Epidermal melanocyte (primary cell): Measurements from ENCODE around the gene LGI1.

Source experiments
- DNase-seq: peaks from one replicate; pipeline ENCODE4 v3.0.0; 2011; ENCODE audit warnings: low spot score; ENCODE audit not compliant: insufficient read length

The LGI1 gene

GRCh38 chr10:93755443-93756116 lies 2.2 kb upstream of the LGI1 start:
- DNase-seq: no peak

- no peak for DNase-seq
Measured at GRCh38 chr10:93756118-93756517, 1.6 kb upstream of the LGI1 start.

- DNase-seq: no peak
Measured at GRCh38 chr10:93757136-93757535, 600 bp upstream of the LGI1 start.

- no peak for DNase-seq
Measured at GRCh38 chr10:93758508-93758885, 761 bp downstream of the LGI1 start.

GRCh38 chr10:93758891-93759410 lies 1.2 kb downstream of the LGI1 start:
- DNase-seq: no peak

- DNase-seq: no peak
Measured at GRCh38 chr10:93760490-93760889, 2.8 kb downstream of the LGI1 start.

- DNase-seq: no peak
Measured at GRCh38 chr10:93762979-93763391, 5.2 kb downstream of the LGI1 start.

GRCh38 chr10:93766918-93767317 lies 9.2 kb downstream of the LGI1 start:
- no peak for DNase-seq

- DNase-seq: no peak
Measured at GRCh38 chr10:93767724-93768399, 10.1 kb downstream of the LGI1 start.

GRCh38 chr10:93768892-93769291 lies 11.2 kb downstream of the LGI1 start:
- DNase-seq: no peak

- DNase-seq: no peak
Measured at GRCh38 chr10:93771354-93771753, 13.6 kb downstream of the LGI1 start.

GRCh38 chr10:93773120-93773519 lies 15.4 kb downstream of the LGI1 start:
- no peak for DNase-seq

- DNase-seq: no peak
Measured at GRCh38 chr10:93773705-93774104, 16.0 kb downstream of the LGI1 start.

GRCh38 chr10:93775356-93775755 lies 17.6 kb downstream of the LGI1 start:
- no peak for DNase-seq

- no peak for DNase-seq
Measured at GRCh38 chr10:93777092-93777491, 19.4 kb downstream of the LGI1 start.

- no peak for DNase-seq
Measured at GRCh38 chr10:93784059-93784458, 26.3 kb downstream of the LGI1 start.

- DNase-seq: no peak
Measured at GRCh38 chr10:93788413-93789208, 30.9 kb downstream of the LGI1 start.

- no peak for DNase-seq
Measured at GRCh38 chr10:93790439-93790838, 32.7 kb downstream of the LGI1 start.

GRCh38 chr10:93796167-93796566 lies 38.4 kb downstream of the LGI1 start:
- DNase-seq: no peak

- no peak for DNase-seq
Measured at GRCh38 chr10:93797825-93798224, 40.1 kb downstream of the LGI1 start.

GRCh38 chr10:93799155-93799708 lies 41.5 kb downstream of the LGI1 start:
- no peak for DNase-seq

- DNase-seq: no peak
Measured at GRCh38 chr10:93804200-93804599, 46.5 kb downstream of the LGI1 start.
